ENCODE data around the gene GRIN1.

The GRIN1 gene

GRCh38 chr9:137199411-137200121, 60.6 kb downstream of the GRIN1 start:
- TF ChIP-seq, protein P1, sequence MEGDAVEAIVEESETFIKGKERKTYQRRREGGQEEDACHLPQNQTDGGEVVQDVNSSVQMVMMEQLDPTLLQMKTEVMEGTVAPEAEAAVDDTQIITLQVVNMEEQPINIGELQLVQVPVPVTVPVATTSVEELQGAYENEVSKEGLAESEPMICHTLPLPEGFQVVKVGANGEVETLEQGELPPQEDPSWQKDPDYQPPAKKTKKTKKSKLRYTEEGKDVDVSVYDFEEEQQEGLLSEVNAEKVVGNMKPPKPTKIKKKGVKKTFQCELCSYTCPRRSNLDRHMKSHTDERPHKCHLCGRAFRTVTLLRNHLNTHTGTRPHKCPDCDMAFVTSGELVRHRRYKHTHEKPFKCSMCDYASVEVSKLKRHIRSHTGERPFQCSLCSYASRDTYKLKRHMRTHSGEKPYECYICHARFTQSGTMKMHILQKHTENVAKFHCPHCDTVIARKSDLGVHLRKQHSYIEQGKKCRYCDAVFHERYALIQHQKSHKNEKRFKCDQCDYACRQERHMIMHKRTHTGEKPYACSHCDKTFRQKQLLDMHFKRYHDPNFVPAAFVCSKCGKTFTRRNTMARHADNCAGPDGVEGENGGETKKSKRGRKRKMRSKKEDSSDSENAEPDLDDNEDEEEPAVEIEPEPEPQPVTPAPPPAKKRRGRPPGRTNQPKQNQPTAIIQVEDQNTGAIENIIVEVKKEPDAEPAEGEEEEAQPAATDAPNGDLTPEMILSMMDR (conservative IDR thresholded peaks at IDR 0.05; ENCODE audit: low read length): no peak
- peak overlapping the region; percentile 52 for H3K4me3 ChIP-seq (ENCODE audit: low read length)
- no peak for DNase-seq (ENCODE audit: low read depth)

GRCh38 chr9:137200311-137201204, 61.6 kb downstream of the GRIN1 start, which contains the start of gene TPRN:
Gene TPRN (minus strand): TSS chr9:137200741. CDS start chr9:137200711, 30 bp downstream.
- TF ChIP-seq, protein P1 (conservative IDR thresholded peaks at IDR 0.05; ENCODE audit: low read length): no peak
- H3K4me3 ChIP-seq (ENCODE audit: low read length): peak within 1 kb of the TSS; percentile 76
- DNase-seq (ENCODE audit: low read depth): peak; percentile 98

GRCh38 chr9:137201205-137201868, 62.4 kb downstream of the GRIN1 start:
- H3K4me3 ChIP-seq (ENCODE audit: low read length): peak overlapping the region; percentile 76
- no peak for DNase-seq (ENCODE audit: low read depth)
- TF ChIP-seq, protein P1 (conservative IDR thresholded peaks at IDR 0.05; ENCODE audit: low read length): no peak

DNA sequence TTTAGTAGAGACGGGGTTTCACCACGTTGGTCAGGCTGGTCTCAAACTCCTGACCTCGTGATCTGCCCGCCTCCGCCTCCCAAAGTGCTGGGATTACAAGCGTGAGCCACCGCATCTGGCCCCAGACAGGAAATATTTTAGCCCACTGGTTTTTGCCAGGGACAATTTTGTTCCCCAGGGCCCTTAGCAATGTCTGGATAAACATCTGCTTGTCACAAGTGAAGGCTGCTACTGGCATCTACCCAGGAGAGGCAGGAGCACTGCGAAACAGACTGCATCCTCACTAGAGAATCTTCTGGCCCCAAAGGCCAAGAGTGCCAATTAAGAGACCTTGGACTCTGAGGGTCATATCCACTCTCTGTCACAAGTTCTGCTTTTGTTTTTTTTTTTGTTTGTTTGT, 64.0 kb downstream of the GRIN1 start:
- H3K4me3 ChIP-seq (ENCODE audit: low read length): no peak overlapping the region
- peak; percentile 28 for DNase-seq (ENCODE audit: low read depth)
- TF ChIP-seq, protein P1 (conservative IDR thresholded peaks at IDR 0.05; ENCODE audit: low read length): no peak

DNA sequence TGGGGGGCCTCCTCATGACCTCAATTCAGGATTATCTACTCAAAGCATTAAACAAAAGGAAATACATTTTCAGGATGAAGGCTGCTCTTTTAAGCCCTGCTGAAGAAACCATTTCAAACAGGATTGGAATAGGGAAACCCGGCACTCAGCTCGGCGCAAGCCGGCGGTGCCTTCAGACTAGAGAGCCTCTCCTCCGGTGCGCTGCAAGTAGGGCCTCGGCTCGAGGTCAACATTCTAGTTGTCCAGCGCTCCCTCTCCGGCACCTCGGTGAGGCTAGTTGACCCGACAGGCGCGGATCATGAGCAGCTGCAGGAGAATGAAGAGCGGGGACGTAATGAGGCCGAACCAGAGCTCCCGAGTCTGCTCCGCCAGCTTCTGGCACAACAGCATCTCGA, 65.8 kb downstream of the GRIN1 start:
- DNase-seq (ENCODE audit: low read depth): no peak
- TF ChIP-seq, protein P1 (conservative IDR thresholded peaks at IDR 0.05; ENCODE audit: low read length): no peak
- H3K4me3 ChIP-seq (ENCODE audit: low read length): peak overlapping the region; percentile 94

GRCh38 chr9:137205126-137206069, 66.4 kb downstream of the GRIN1 start, which contains the start of the genes NDOR1 and TMEM203:
Gene NDOR1 (plus strand): TSS chr9:137205700. CDS start chr9:137205778, 78 bp downstream.
Gene TMEM203 (minus strand): TSS chr9:137205648. CDS start chr9:137205414, 234 bp downstream.
- DNase-seq (ENCODE audit: low read depth): peak; percentile 69
- TF ChIP-seq, protein P1 (conservative IDR thresholded peaks at IDR 0.05; ENCODE audit: low read length): no peak
- H3K4me3 ChIP-seq (ENCODE audit: low read length): peak within 1 kb of the TSS; percentile 94

All from AG10803 (cell line).